ENCODE measurements around the gene RPL13A. TPM values are rescaled to one million over a fixed set of nuclear protein-coding genes. Genes with fewer than 3 reads are reported as not detected.
"Not testable (repeated sequence)": the region's sequence is repeated elsewhere in the genome, so short reads cannot be mapped to it uniquely, and the experiment has no call there.

RPL13A gene
- total RNA-seq, 3 donors from 2014 or later: 4,599 to 4,940 (median 4,852) TPM

DNA sequence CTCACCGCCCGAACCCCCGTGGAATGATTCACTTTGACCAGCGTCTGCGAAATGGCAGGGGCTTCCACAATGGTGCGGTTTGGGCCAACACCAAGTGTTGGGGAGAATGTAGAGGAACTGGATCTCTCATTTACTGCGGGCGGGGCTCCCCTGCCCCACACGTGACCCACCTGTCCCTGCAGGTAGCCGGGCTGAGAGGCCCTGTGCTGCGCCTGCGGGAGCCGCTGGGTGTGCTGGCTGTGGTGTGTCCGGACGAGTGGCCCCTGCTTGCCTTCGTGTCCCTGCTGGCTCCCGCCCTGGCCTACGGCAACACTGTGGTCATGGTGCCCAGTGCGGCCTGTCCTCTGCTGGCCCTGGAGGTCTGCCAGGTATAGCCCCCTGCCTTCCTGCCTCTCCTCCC lies 19.2 kb upstream of the RPL13A start:
- H3K9me3 Mint-ChIP-seq: no peaks in the 10 kb centered on the region
- no peak for DNase-seq
- H3K4me3 Mint-ChIP-seq: no peak overlapping the region
- no peaks in the 10 kb centered on the region for H3K27me3 Mint-ChIP-seq (ENCODE audit: low read depth)
- ATAC-seq: no peak
- peaks cover 44% of the 10 kb centered on the region for H3K4me1 Mint-ChIP-seq (ENCODE audit: low read depth)
- H3K36me3 Mint-ChIP-seq (ENCODE audit: insufficient read depth): peaks cover 3% of the 10 kb centered on the region

DNA sequence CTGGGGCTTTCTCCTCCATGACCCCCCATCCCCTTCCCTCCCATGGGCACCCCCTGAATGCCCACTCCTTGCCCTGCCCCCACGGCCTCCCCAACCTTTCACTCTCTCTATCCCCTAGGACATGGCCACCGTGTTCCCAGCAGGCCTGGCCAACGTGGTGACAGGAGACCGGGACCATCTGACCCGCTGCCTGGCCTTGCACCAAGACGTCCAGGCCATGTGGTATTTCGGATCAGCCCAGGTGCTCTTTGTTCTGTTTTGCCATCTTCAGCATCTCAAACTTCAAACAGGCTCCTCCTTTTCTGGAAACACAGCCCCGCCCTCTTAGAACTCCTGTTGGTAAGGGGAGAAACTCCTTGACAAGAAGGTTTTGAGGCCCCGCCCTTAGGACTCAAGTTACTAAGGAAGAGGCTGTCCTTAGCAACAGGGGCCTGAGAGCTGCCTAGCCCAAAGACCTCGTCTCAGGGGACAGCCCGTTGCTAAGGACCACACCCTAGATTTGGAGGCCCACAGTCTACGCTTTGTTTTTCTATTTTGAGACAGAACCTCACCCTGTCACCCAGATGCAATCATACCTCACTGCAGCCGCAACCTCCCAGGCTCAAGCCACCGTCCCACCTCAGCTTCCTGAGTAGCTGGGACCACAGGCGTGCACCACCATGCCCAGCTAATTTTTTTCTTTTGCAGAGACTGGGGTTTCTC lies 18.5 kb upstream of the RPL13A start:
- no peaks in the 10 kb centered on the region for H3K9me3 Mint-ChIP-seq
- ATAC-seq (peak; percentile 48 to 59), DNase-seq (peak; percentile 64)
- no peaks in the 10 kb centered on the region for H3K27me3 Mint-ChIP-seq (ENCODE audit: low read depth)
- peaks cover 47% of the 10 kb centered on the region for H3K4me1 Mint-ChIP-seq (ENCODE audit: low read depth)
- peak overlapping the region; percentile 55 for H3K4me3 Mint-ChIP-seq
- H3K36me3 Mint-ChIP-seq (ENCODE audit: insufficient read depth): peaks cover 3% of the 10 kb centered on the region

DNA sequence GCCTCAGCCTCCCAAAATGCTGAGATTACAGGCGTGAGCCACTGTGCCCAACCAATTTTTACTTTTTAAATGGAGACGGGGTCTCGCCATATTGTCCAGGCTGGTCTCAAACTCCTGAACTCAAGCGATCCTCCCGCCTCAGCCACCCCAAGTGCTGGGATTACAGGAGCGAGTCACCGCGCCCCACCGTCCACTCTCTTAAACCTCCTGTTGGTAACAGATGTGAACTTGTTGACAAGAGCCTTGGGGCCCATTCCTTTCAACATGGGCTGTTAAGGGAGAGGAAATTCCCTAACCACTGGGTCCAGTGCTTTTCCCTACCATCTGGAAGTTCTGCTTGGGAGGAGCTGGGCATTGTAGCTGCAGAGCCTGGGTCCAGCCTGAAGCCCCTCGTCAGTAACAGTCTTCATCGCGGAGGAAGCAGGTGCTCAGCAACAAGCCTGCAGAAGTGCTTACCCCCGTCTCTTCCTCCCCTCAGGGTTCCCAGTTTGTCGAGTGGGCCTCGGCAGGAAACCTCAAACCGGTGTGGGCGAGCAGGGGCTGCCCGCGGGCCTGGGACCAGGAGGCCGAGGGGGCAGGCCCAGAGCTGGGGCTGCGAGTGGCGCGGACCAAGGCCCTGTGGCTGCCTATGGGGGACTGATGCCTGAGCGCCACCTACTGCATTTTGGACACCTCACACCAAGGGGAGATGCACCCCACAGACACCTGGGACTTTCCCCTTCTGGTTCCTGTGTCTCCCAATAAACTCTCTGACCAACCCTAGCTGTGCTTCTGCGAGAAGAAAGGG lies 17.4 kb upstream of the RPL13A start:
- Mint-ChIP-seq H3K36me3 (ENCODE audit: insufficient read depth) (peaks cover 3% of the 10 kb centered on the region), H3K9me3 (no peaks in the 10 kb centered on the region), H3K27me3 (ENCODE audit: low read depth) (no peaks in the 10 kb centered on the region), H3K4me3 (peak overlapping the region; percentile 31), H3K4me1 (ENCODE audit: low read depth) (peaks cover 47% of the 10 kb centered on the region)
- ATAC-seq (peak; percentile 47 to 56), DNase-seq (peak; percentile 62)

DNA sequence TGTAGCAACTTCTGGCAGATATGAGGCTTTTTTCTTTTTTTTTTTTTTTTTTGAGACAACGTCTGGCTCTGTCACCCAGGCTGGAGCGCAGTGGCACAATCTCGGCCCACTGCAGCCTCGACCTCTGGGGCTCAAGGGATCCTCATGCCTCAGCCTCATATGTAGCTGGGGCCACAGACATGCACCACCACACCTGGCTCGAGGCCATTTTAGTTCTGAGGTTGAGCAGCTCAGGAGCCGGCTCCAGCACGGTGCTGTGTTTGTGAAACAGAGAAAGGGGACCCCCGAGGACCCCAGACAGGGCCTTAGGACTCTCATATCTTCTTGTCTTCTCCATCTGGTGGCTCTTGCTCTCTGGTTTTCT lies 16.8 kb upstream of the RPL13A start:
- DNase-seq: no peak
- Mint-ChIP-seq H3K36me3 (ENCODE audit: insufficient read depth) (peaks cover 3% of the 10 kb centered on the region), H3K9me3 (no peaks in the 10 kb centered on the region), H3K27me3 (ENCODE audit: low read depth) (no peaks in the 10 kb centered on the region), H3K4me1 (ENCODE audit: low read depth) (peaks cover 51% of the 10 kb centered on the region), H3K4me3 (peak overlapping the region; percentile 31)
- ATAC-seq: no peak

DNA sequence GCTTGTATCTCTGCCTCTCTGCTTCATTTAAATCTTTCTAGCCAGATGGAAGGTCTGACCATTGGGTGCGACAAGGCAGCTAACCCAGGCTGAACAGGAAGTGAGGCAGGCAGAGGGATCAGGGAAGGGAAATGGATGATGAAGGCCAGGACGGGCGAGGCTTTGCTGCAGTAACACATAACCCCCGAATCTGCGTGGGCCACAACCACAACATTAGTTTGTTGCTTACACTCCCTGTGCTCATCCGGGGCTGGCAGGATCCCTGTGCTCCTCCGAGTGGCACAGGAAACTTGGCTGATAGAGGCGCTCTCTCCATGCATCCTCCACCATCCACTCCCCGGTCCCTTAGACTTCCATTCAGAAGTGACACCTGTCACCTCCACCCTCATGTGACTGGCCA lies 14.5 kb upstream of the RPL13A start:
- no peaks in the 10 kb centered on the region for H3K27me3 Mint-ChIP-seq (ENCODE audit: low read depth)
- ATAC-seq: no peak
- DNase-seq: no peak
- H3K4me3 Mint-ChIP-seq: peak overlapping the region; percentile 83
- H3K9me3 Mint-ChIP-seq: no peaks in the 10 kb centered on the region
- peaks cover 7% of the 10 kb centered on the region for H3K36me3 Mint-ChIP-seq (ENCODE audit: insufficient read depth)
- H3K4me1 Mint-ChIP-seq (ENCODE audit: low read depth): peaks cover 58% of the 10 kb centered on the region

DNA sequence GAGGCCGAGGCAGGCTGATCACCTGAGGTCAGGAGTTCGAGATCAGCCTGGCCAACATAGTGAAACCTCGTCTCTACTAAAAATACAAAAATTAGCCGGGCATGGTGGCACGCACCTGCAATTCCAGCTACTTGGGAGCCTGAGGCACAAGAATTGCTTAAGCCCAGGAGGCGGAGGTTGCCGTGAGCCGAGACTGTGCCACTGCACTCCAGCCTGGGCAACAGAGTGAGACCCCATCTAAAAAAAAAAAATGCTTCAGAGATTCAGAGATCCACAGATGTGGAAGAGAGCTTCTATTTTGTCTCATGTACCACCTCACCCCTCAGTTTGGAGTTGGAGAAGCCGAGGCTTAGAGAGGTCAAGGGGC lies 13.9 kb upstream of the RPL13A start:
- H3K4me3 Mint-ChIP-seq: peak overlapping the region; percentile 83
- H3K36me3 Mint-ChIP-seq (ENCODE audit: insufficient read depth); H3K9me3 Mint-ChIP-seq; DNase-seq; H3K27me3 Mint-ChIP-seq (ENCODE audit: low read depth); ATAC-seq: not testable (repeated sequence)
- peaks cover 56% of the 10 kb centered on the region for H3K4me1 Mint-ChIP-seq (ENCODE audit: low read depth)

DNA sequence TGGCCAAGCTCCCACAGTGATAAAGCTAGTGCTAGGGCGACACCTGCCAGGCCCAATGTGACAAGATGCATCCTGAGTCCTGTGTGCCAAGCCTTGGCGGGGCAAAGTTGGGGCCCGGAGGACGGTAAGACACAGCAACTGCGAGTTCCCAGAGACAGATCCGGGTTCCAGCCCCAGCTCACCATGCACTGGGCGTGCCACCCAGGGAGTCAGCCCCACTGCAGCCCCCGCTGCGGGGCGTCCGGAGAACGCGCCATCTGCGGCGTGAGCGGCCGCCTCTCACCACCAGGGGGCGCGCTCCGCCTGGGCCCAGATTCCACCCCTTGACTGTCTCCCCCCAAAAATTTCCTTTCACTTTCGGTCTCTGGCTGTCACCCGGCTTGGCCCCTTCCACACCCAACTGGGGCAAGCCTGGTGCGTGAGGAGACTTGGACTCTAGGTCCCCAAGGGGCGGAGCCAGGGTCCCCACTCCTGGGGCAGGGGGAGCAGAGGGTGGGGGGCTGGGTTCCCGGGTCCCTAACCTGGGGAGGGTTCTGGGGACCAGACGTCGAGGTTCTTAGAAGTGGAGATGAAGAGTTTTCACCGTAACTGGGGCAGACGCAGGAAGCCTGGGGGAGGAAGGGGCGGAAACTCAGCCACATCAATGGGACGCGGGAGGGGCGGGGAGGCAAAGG lies 13.4 kb upstream of the RPL13A start, which contains the start of gene FLT3LG:
TSS of gene FLT3LG (plus strand) at position 348 of the 674 bp plus-strand sequence. CDS start 425 bp downstream, outside the sequence.
- H3K9me3 Mint-ChIP-seq: no peaks in the 10 kb centered on the region

DNA sequence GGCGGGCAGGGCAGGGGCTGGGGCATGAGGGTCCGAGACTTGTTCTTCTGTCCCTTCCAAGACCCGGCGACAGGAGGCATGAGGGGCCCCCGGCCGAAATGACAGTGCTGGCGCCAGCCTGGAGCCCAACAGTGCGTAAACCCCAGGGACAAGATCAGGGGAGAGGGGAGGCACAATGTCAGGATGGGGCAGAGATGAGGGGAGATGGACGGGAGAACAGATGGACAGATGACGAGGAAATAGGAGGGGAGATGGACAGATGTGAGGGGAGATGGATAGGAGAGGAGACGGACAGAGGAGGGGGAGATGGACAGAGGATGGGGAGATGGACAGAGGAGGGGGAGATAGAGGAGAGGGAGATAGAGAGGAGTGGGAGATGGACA lies 12.9 kb upstream of the RPL13A start:
- Mint-ChIP-seq H3K4me3 (peak overlapping the region; percentile 83), H3K4me1 (ENCODE audit: low read depth) (peaks cover 50% of the 10 kb centered on the region), H3K36me3 (ENCODE audit: insufficient read depth) (peaks cover 6% of the 10 kb centered on the region), H3K27me3 (ENCODE audit: low read depth) (no peaks in the 10 kb centered on the region), H3K9me3 (no peaks in the 10 kb centered on the region)
- ATAC-seq (no peak), DNase-seq (no peak)

More for the DNA sequence above, 13.4 kb upstream of the RPL13A start, which contains the start of gene FLT3LG:
- Mint-ChIP-seq H3K4me1 (ENCODE audit: low read depth) (peaks cover 54% of the 10 kb centered on the region), H3K27me3 (ENCODE audit: low read depth) (no peaks in the 10 kb centered on the region), H3K36me3 (ENCODE audit: insufficient read depth) (peaks cover 6% of the 10 kb centered on the region), H3K4me3 (peak within 1 kb of the TSS; percentile 83)
- peak; percentile 57 to 68 for ATAC-seq
- DNase-seq: peak; percentile 87

DNA sequence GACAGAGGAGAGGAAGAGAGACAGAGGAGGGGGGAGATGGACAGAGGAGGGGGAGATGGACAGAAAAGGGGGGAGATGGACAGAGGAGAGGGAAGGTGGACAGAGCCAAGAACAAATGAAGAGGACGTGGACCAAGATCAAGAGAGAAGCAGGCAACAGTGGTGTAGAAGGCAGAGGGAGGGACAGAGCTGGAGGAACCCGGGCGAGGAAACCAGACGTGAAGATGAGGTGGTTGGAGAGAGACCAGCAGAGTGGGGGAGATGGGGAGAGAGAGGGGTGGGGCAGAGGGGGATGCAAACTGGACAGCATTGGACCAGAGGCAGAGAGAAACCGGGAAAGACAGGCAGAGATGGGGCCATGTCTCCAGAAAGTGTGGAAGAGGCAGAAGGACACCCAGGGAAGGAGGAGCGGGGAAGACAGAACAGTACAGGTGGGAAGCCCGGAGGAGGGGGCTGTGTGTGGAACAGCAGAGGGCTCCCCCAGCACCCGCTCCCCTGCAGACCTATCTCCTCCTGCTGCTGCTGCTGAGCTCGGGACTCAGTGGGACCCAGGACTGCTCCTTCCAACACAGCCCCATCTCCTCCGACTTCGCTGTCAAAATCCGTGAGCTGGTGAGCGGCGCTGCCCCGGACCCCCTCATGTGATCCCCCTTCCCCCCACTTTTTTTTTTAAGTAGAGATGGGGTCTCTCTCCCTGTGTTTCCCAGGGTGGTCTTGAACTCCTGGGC lies 12.1 kb upstream of the RPL13A start:
- Mint-ChIP-seq H3K36me3 (ENCODE audit: insufficient read depth) (peaks cover 6% of the 10 kb centered on the region), H3K4me1 (ENCODE audit: low read depth) (peaks cover 46% of the 10 kb centered on the region), H3K9me3 (no peaks in the 10 kb centered on the region), H3K4me3 (peak overlapping the region; percentile 83), H3K27me3 (ENCODE audit: low read depth) (no peaks in the 10 kb centered on the region)
- DNase-seq (no peak), ATAC-seq (no peak)

DNA sequence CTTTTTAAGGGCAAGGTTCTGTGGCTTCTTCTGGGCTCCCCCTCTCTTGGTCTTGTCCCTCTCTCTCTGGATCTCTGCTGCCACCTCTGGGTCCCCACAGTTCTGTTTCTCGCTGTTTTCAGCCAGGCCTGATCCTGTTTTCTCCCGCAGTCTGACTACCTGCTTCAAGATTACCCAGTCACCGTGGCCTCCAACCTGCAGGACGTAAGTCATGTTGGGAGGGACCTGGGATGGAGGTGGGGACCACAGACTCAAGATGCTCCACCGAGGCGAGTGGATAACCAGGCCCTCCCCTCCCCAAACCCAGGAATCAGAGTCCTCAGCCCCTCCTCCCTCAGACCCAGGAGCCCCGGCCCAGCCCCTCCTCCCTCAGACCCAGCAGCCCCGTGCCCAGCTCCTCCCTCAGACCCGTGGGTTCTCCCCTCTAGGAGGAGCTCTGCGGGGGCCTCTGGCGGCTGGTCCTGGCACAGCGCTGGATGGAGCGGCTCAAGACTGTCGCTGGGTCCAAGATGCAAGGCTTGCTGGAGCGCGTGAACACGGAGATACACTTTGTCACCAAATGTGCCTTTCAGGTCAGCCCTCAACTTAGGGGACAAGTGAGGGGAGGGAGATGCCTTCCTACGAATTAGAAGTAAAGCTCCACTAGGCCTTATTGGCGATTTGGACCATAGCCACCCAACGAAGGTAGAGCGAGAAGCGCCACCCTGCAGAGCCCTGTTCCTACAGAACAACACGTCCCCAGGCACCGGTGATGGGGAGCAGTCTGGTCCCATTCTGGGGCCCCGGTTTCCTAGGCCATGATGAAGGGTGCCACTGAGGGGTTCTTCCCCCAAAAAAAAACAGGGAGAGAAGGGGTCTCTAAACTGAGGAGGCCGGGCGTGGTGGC lies 11.2 kb upstream of the RPL13A start:
- peaks cover 40% of the 10 kb centered on the region for H3K4me1 Mint-ChIP-seq (ENCODE audit: low read depth)
- ATAC-seq (peak; percentile 69 to 74), DNase-seq (peak; percentile 58)
- peak overlapping the region; percentile 83 for H3K4me3 Mint-ChIP-seq
- no peaks in the 10 kb centered on the region for H3K27me3 Mint-ChIP-seq (ENCODE audit: low read depth)
- peaks cover 6% of the 10 kb centered on the region for H3K36me3 Mint-ChIP-seq (ENCODE audit: insufficient read depth)
- H3K9me3 Mint-ChIP-seq: no peaks in the 10 kb centered on the region

DNA sequence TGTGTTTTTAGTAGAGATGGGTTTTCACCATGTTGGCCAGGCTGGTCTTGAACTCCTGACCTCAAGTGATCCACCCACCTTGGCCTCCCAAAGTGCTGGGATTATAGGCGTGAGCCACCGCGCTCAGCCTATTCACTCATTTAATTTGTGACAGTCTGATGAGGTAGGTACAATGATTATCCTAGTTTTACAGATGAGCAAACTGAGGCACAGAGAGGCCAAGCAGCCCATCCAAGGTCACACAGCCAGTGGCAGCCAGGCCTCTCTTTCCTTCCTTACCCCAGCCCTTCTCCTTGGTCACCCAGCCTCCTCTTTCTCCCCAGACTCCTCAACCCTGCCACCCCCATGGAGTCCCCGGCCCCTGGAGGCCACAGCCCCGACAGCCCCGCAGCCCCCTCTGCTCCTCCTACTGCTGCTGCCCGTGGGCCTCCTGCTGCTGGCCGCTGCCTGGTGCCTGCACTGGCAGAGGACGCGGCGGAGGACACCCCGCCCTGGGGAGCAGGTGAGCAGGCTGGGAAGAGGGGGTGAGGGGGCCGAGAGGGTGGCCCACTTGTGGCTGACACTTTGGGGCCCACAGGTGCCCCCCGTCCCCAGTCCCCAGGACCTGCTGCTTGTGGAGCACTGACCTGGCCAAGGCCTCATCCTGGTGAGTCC lies 7.3 kb upstream of the RPL13A start:
- no peak for DNase-seq
- Mint-ChIP-seq H3K36me3 (ENCODE audit: insufficient read depth) (peaks cover 11% of the 10 kb centered on the region), H3K4me1 (ENCODE audit: low read depth) (peaks cover 25% of the 10 kb centered on the region), H3K27me3 (ENCODE audit: low read depth) (no peaks in the 10 kb centered on the region), H3K9me3 (no peaks in the 10 kb centered on the region), H3K4me3 (no peak overlapping the region)
- no peak for ATAC-seq

DNA sequence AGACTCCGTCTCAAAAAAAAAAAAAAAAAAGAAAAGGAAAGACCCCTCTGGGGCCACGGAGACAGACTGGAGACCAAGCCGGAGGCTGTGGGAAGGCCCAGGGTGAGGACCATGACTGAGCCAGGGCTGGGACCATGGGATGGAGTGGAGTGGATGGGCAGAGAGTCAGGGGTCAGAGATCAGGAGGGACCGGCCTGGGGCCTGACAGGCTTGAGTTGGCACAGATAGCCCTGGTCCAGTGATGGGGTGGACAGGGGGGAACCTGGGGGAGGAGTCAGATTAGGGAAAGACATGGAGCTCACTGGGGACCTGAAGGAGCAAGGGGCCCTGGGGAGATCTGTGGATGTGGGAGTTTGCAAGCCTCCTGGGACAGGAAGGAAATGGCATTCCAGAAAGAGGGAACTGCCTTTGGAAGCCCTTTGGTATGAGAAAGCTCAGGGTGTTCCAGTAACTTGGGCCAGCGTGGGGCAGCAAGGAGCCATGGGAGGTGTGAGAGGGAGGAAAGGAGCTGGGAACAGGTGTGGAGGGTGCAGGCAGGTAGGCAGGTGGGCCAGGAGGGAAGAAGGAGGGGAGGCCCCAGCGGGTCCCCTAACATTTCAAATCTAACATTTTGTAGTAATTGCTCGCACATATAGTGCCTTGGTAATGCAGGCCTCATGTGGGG lies 6.3 kb upstream of the RPL13A start:
- peaks cover 18% of the 10 kb centered on the region for H3K4me1 Mint-ChIP-seq (ENCODE audit: low read depth)
- no peaks in the 10 kb centered on the region for H3K9me3 Mint-ChIP-seq
- no peak overlapping the region for H3K4me3 Mint-ChIP-seq
- no peaks in the 10 kb centered on the region for H3K27me3 Mint-ChIP-seq (ENCODE audit: low read depth)
- H3K36me3 Mint-ChIP-seq (ENCODE audit: insufficient read depth): peaks cover 16% of the 10 kb centered on the region
- no peak for DNase-seq
- no peak for ATAC-seq

Measured in activated T-cell treated with anti-CD3 and anti-CD28 coated beads, Interleukin-2, amount 50 U/mL, for 4 hours (primary cell).